GM19467 (cell line): ENCODE results near the gene KATNB1.
A peak's percentile ranks its signal among the peaks of the same experiment; 100 is the strongest.
"Not testable (repeated sequence)": the region's sequence is repeated elsewhere in the genome, so short reads cannot be mapped to it uniquely, and the experiment has no call there.

Source experiments
- ATAC-seq: cut with Tn5 transposase; IDR thresholded peaks from one replicate; pipeline ENCODE4 v1.9.1; 2021; ENCODE audit warnings: mild to moderate bottlenecking, moderate library complexity; ENCODE audit not compliant: unreplicated experiment

KATNB1 gene

GRCh38 chr16:57724531-57724930 lies 11.0 kb upstream of the KATNB1 start:
- ATAC-seq: no peak

- ATAC-seq: no peak
Observed at GRCh38 chr16:57725151-57725550, 10.4 kb upstream of the KATNB1 start.

GRCh38 chr16:57725554-57725953 lies 10.0 kb upstream of the KATNB1 start:
- no peak for ATAC-seq

GRCh38 chr16:57725976-57726375 lies 9.6 kb upstream of the KATNB1 start:
- ATAC-seq: no peak

GRCh38 chr16:57726433-57726947 lies 9.1 kb upstream of the KATNB1 start:
- ATAC-seq: no peak

- no peak for ATAC-seq
Observed at GRCh38 chr16:57727610-57728009, 8.0 kb upstream of the KATNB1 start.

GRCh38 chr16:57728336-57729181 lies 7.0 kb upstream of the KATNB1 start:
- ATAC-seq: no peak

- no peak for ATAC-seq
Observed at GRCh38 chr16:57729182-57729484, 6.4 kb upstream of the KATNB1 start.

- ATAC-seq: not testable (repeated sequence)
Observed at GRCh38 chr16:57729852-57730251, 5.7 kb upstream of the KATNB1 start.

GRCh38 chr16:57730771-57731730 lies 4.5 kb upstream of the KATNB1 start:
- no peak for ATAC-seq

GRCh38 chr16:57732037-57732436 lies 3.5 kb upstream of the KATNB1 start:
- no peak for ATAC-seq

GRCh38 chr16:57732714-57733113 lies 2.9 kb upstream of the KATNB1 start:
- ATAC-seq: no peak

GRCh38 chr16:57734308-57734924 lies 1.2 kb upstream of the KATNB1 start:
- no peak for ATAC-seq

- ATAC-seq: peak; percentile 81
Observed at GRCh38 chr16:57734925-57735754, 430 bp upstream of the KATNB1 start.

GRCh38 chr16:57736419-57737351 lies 1.1 kb downstream of the KATNB1 start:
- no peak for ATAC-seq

GRCh38 chr16:57738844-57739243 lies 3.3 kb downstream of the KATNB1 start:
- ATAC-seq: no peak

GRCh38 chr16:57739756-57740422 lies 4.3 kb downstream of the KATNB1 start:
- no peak for ATAC-seq

GRCh38 chr16:57740423-57741071 lies 5.0 kb downstream of the KATNB1 start:
- no peak for ATAC-seq
